ENCODE data around the gene GRB10.
A peak's percentile ranks its signal among the peaks of the same experiment; 100 is the strongest.
"Not testable (repeated sequence)": the region's sequence is repeated elsewhere in the genome, so short reads cannot be mapped to it uniquely, and the experiment has no call there.

The GRB10 gene

GRCh38 chr7:50774319-50774718 is 8.4 kb downstream of the GRB10 start:
- no peak for DNase-seq

GRCh38 chr7:50773071-50773470 is 9.6 kb downstream of the GRB10 start:
- DNase-seq: not testable (repeated sequence)

GRCh38 chr7:50771120-50772002 is 11.3 kb downstream of the GRB10 start:
- DNase-seq: no peak

GRCh38 chr7:50768485-50769474 is 13.9 kb downstream of the GRB10 start:
- no peak for DNase-seq

- DNase-seq: no peak
Observed at GRCh38 chr7:50766849-50767207, 15.9 kb downstream of the GRB10 start.

- no peak for DNase-seq
Observed at GRCh38 chr7:50766106-50766848, 16.4 kb downstream of the GRB10 start.

GRCh38 chr7:50762337-50762736 is 20.4 kb downstream of the GRB10 start:
- DNase-seq: no peak

GRCh38 chr7:50761713-50762112 is 21.0 kb downstream of the GRB10 start:
- no peak for DNase-seq

- DNase-seq: no peak
Observed at GRCh38 chr7:50757703-50758390, 24.8 kb downstream of the GRB10 start.

- no peak for DNase-seq
Observed at GRCh38 chr7:50756180-50756579, 26.5 kb downstream of the GRB10 start.

GRCh38 chr7:50754684-50755083 is 28.0 kb downstream of the GRB10 start:
- DNase-seq: no peak

- DNase-seq: no peak
Observed at GRCh38 chr7:50754241-50754640, 28.5 kb downstream of the GRB10 start.

GRCh38 chr7:50752422-50752821 is 30.3 kb downstream of the GRB10 start:
- DNase-seq: no peak

GRCh38 chr7:50751146-50751545 is 31.6 kb downstream of the GRB10 start:
- DNase-seq: no peak

- DNase-seq: no peak
Observed at GRCh38 chr7:50749896-50750295, 32.8 kb downstream of the GRB10 start.

GRCh38 chr7:50748472-50748871 is 34.2 kb downstream of the GRB10 start:
- no peak for DNase-seq

- no peak for DNase-seq
Observed at GRCh38 chr7:50745835-50746234, 36.9 kb downstream of the GRB10 start.

GRCh38 chr7:50745336-50745735 is 37.4 kb downstream of the GRB10 start:
- DNase-seq: no peak

GRCh38 chr7:50743893-50744292 is 38.8 kb downstream of the GRB10 start:
- DNase-seq: no peak

- DNase-seq: no peak
Observed at GRCh38 chr7:50743016-50743415, 39.7 kb downstream of the GRB10 start.

GRCh38 chr7:50742401-50742800 is 40.3 kb downstream of the GRB10 start:
- DNase-seq: no peak

- peak; percentile 84 for DNase-seq
Observed at GRCh38 chr7:50739744-50740435, 42.8 kb downstream of the GRB10 start.

All from NCI-H2029 treated with DMSO at 0.1 percent for 48 hours (cell line).